Activated CD8-positive, alpha-beta memory T cell treated with anti-CD3 and anti-CD28 coated beads, Interleukin-2, amount 50 U/mL, for 1 hour (primary cell): ENCODE results near the gene GPC2.
"Not testable (repeated sequence)": the region's sequence is repeated elsewhere in the genome, so short reads cannot be mapped to it uniquely, and the experiment has no call there.

Experiments used
- DNase-seq: peaks from one replicate; pipeline ENCODE4 v3.0.0-alpha.2; 2020; ENCODE audit errors: extremely low read depth

Gene GPC2

DNA sequence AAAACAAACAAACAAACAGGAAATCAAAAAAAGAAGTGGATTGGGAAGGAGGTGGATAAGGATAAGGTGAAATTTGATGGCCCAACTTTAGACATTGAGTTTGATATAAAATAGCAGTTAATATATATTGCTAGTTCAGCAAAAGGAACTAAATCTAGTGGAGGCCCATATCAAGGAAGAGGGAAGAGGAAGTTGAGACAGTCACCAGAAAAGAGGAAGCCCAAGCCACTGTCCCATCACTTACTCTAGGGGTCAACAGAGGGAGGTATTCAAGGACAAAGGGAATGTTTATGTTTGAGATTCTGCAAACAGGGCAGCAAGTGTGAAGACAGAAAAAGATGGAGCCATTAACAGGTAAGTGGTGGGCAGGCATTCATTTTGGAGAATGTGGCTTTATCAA is 24.8 kb downstream of the GPC2 start:
- no peak for DNase-seq

GRCh38 chr7:100148559-100149328 is 28.4 kb downstream of the GPC2 start, which contains the start of gene LAMTOR4:
Gene LAMTOR4 (plus strand): TSS chr7:100148918. CDS start chr7:100148973, 55 bp downstream.
- peak; percentile 95 for DNase-seq

DNA sequence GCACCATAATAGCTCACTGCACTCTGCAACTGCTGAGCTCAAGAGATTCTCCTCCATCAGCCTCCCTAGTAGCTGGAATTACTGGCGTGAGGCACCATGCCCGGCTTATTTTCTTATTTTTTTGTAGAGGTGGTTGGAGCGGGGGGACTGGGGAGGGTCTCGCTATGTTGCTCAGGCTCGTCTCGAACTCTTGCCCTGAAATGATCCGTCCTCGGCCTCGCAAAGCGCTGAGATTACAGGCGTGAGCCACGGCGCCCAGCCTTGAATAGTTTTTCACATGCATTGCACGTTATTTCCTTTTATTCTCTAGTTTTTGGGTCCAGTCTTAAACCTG is 29.0 kb downstream of the GPC2 start:
- DNase-seq: no peak

- no peak for DNase-seq
Measured at GRCh38 chr7:100147278-100147677, 29.9 kb downstream of the GPC2 start.

DNA sequence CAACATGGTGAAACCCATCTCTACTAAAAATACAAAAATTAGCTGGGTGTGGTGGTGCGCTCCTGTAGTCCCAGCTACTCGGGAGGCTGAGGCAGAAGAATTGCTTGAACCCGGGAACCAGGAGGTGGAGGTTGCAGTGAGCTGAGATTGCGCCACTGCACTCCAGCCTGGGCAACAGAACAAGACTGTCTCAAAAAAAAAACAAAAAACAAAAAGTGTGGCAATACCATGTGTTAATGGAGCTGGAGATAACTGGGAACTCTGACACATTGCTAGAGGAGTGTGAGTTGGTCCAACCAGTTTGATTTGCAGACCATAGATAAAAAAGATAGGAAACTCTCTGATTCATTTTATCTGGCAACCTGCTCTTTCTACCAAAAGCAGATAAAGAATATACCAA is 30.8 kb downstream of the GPC2 start:
- DNase-seq: not testable (repeated sequence)

DNA sequence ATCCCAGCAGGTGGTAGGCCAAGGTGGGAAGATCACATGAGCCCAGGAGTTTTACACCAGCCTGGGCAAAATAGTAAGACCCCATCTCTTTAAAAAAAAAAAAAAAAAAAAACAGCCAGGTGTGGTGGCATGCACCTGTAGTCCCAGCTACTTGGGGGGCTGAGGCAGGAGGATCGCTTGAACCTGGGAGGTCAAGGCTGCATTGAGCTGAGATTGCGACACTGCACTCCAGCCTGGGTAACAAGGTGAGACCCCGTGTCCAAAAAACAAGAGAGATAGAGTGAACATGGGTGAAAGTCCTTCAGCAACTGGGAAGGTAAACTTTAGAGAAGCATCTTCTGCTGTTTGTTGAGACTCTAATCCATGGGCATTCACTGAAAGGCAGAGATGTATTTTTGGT is 34.7 kb downstream of the GPC2 start:
- DNase-seq: no peak

GRCh38 chr7:100141555-100141949 is 35.6 kb downstream of the GPC2 start:
- no peak for DNase-seq

DNA sequence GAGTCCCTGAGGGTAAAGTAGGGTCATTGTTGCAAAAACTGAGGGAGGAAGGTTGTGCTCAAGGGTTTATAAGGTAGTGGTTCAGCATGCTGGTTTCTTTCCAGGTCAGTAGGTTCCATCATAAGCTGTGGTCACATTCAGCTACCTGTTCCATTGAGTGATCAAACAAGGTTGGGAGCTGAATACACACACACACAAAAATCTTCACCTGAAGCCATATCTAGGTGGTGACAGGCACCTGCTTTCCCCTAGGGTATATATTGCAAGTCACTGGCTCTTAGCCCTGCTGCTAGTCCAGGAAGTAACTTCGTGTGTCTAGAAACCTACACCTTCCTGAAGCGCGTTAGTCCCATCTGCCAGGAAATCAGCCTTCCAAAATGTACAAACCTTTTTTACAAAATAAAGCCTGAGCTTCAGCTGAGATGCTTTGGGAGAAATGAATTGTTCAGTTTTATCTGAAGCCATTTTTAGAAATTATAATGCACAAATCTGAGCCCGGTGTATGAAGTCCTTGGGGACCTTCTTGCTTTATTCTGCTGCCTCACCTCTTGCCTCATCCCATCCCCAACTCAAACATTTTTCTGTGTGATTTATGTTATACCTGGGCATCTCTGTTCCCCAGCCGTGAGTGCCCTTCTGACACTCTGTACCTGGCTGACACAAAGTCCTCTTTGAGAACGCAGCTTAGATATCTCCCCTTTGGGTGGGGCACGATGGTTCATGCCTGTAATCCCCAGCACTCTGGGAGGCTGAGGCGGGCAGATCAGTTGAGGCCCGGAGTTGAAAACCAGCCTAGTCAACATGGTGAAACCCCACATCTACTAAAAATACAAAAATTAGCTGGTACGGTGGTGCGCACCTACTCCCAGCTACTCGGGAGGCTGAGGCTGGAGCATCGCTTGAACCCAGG is 39.1 kb downstream of the GPC2 start:
- DNase-seq: no peak

- DNase-seq: no peak
Measured at GRCh38 chr7:100132697-100133151, 44.5 kb downstream of the GPC2 start.

DNA sequence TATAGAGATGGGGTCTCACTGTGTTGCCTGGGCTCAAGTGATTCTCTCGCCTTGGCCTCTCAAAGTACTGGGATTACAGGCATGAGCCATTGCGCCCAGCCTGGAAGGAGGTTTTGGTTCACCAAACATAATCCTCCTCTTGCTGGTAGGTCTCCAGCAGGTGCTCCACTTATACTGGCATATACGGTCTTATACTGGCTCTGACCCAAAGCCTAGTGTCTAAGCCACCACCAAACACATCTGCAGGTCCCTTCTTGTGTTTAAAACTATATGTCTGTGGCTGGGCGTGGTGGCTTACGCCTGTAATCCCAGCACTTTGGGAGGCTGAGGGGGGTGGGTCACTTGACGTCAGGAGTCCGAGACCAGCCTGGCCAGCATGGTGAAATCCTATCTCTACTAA is 45.1 kb downstream of the GPC2 start:
- DNase-seq: no peak

DNA sequence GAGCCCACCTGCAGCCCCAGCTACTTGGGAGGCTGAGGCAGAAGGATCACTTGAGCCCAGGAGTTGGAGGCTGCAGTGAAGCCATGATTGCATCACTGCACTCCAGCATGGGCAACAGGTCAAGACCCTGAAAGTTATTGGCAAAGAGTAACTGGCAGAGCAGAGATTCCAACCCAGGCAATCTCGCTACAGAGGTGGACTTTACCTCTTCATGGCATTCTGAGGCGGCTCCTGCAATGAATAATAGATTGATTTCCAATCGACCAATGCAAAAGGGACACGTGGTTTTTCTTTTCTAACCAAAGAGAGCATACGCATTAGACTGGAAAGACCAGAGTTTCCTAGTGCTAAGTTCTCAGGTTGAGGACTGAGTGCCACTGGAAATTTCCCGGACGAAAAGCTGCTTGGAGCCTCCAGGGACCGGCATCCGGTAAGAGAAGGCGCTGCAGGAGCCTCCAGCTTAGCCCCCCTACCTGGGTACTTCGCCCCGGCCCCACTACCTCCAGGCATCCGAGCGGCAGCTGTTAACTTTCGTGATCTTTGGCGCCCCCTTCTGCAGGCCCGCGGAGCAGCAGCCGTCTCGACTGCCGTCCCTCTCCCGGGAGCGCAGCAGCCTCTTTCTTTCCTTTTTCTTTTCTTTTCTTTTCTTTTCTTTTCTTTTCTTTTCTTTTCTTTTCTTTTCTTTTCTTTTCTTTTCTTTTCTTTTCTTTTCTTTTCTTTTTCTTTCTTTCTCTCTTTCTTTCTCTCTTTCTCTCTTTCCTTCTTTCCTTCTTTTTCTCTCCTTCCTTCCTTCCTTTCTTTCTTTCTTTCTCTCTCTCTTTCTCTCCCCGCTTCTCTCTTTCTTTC is 46.4 kb downstream of the GPC2 start:
- DNase-seq: no peak

- not testable (repeated sequence) for DNase-seq
Measured at GRCh38 chr7:100130220-100130607, 47.0 kb downstream of the GPC2 start.

- DNase-seq: no peak
Measured at GRCh38 chr7:100128637-100128963, 48.6 kb downstream of the GPC2 start.

DNA sequence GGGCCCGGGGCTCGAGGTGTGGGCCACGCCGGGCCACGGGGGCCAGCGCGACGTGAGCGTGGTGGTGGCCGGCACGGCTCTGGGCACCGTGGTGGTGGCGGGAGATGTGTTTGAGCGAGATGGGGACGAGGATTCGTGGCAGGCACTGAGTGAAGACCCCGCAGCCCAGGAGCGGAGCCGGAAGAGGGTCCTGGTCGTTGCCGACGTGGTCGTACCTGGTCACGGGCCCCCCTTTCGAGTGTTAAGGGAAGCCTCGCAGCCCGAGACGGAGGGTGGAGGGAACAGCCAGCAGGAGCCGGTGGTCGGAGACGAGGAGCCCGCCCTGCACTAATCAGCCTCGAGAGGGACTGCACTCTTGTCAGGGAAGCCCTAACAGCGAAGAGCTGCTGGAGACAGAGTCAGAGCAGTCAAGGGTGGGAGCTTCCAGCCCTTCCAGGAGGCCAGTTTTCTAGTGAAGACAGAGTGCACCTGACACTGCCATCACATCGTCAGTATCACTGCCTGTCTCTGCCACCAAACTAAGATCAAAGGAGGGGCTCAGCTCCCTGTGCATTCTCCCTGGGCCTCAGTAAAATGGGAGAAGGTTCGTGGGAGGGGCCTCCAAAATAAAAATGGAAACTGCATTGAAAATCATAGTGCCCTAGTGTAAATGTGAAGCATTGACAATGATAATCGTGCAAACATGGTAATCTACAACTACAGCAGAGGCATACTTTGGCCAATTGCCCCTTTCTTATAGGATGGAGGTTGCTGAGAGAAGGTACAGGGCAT is 49.1 kb downstream of the GPC2 start:
- no peak for DNase-seq

DNA sequence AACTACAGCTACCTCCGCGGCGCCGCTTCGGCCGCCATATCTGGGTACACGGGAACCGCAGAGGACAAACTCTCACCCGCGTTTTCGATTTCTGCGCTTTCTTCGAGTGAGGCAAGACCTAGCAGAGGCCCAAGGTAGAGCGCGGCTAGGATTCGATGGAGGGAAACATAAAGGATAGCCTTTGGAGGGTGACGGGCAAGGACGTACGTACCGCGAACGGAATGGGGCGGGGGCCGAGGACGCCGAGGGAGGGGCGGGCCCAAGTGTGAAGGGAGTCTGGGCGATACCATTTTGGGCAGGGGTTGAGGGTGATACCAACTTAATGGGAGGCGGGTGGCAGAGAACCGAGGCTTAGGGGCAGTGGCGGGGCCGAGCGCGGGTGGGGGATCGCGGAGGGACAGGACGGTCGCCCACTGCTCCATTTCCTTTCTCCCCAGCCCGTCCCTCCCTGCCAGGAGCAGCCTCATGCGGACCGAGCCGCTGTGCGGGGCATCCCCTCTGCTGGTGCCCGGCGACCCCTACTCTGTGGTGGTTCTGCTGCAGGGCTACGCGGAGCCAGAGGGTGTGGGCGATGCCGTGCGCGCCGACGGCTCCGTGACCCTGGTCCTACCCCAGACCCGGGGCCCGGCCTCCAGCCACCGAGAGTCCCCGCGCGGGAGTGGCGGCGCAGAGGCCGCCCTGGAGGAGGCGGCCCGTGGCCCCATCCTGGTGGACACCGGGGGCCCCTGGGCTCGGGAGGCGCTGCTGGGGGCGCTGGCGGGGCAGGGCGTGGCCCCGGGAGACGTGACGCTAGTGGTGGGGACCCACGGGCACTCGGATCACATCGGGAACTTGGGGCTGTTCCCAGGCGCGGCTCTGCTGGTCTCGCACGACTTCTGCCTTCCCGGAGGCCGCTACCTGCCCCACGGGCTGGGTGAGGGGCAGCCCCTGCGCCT is 50.0 kb downstream of the GPC2 start, which contains the start of gene MBLAC1:
Gene MBLAC1 (plus strand): TSS at position 37 of the 935 bp plus-strand sequence. CDS start 429 bp downstream, at position 466.
- peak; percentile 86 for DNase-seq

DNA sequence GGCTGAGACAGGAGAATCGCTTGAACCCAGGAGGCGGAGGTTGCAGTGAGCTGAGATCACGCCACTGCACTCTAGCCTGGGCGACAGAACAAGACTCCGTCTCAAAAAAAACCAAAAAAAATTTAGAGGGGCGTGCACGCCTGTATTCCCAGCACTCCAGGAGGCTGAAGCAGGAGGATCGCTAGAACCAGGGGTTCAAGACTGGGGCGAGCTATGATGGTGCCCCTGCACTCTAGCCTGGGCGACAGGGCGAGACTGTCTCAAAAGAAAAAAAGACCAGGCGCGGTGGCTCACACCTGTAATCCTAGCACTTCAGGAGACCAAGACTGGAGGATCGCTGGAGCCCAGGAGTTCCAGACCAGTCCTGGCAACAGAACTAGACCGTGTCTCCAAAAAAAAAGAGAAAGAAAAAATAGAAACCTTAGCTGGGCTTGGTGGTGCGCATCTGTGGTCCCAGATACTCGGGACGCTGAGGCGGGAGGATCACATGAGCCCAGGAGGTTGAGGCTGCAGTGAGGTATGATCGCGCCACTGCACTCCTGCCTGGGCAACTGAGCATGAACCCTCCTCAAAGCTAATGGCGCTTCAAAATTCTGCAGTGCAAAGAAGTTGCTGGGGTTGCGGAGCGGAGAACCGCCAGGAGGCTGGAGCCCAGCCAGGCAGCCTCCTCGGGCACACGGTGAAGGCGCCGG is 50.8 kb downstream of the GPC2 start:
- no peak for DNase-seq

- DNase-seq: no peak
Measured at GRCh38 chr7:100124301-100125230, 52.6 kb downstream of the GPC2 start.

DNA sequence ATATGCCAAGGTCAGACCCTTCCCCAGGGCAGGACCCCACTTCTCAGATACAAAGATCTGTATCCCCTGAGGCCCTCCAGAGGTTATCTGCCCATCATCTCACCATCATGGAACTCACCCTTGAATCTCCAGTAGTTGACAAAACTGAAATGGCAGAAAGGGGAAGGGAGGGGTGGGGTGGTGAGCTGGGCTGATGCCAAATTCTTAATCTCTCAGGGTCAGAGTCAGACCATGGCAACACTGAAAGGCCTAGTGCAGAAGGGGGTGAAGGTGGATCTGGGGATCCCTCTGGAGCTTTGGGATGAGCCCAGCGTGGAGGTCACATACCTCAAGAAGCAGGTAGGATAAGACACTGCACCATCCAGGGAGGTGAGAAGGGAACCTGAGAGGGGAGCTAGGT is 54.6 kb downstream of the GPC2 start:
- DNase-seq: no peak
